Nephron progenitor cell (in vitro differentiated cells): ENCODE measurements around the gene LIF.

ENCODE experiments used
- DNase-seq: peaks from one replicate; pipeline ENCODE4 v3.0.0; 2021
- H3K27ac Mint-ChIP-seq: 2 replicates; pipeline ENCODE4 v1.8.0; 2021; ENCODE audit warnings: mild to moderate bottlenecking, moderate library complexity, mixed read lengths
- H3K27me3 Mint-ChIP-seq: 2 replicates; pipeline ENCODE4 v1.8.0; 2021; ENCODE audit warnings: mild to moderate bottlenecking, low read depth, mixed read lengths; ENCODE audit not compliant: poor library complexity
- H3K36me3 Mint-ChIP-seq: 2 replicates; pipeline ENCODE4 v1.8.0; 2021; ENCODE audit warnings: low read depth, mixed read lengths
- H3K4me1 Mint-ChIP-seq: 2 replicates; pipeline ENCODE4 v1.8.0; 2021; ENCODE audit warnings: mixed read lengths
- H3K4me3 Mint-ChIP-seq: 2 replicates; pipeline ENCODE4 v1.8.0; 2021; ENCODE audit warnings: mild to moderate bottlenecking, moderate library complexity, mixed read lengths
- H3K9me3 Mint-ChIP-seq: 2 replicates; pipeline ENCODE4 v1.8.0; 2021; ENCODE audit warnings: mild to moderate bottlenecking, moderate library complexity, mixed read lengths
- TF ChIP-seq, protein P1 (sequence below): fragments of 200-600 bp; sonication (generic); IDR thresholded peaks from 2 replicates; pipeline ENCODE4 v1.5.0; 2021; ENCODE audit warnings: antibody characterized with exemption

LIF gene

DNA sequence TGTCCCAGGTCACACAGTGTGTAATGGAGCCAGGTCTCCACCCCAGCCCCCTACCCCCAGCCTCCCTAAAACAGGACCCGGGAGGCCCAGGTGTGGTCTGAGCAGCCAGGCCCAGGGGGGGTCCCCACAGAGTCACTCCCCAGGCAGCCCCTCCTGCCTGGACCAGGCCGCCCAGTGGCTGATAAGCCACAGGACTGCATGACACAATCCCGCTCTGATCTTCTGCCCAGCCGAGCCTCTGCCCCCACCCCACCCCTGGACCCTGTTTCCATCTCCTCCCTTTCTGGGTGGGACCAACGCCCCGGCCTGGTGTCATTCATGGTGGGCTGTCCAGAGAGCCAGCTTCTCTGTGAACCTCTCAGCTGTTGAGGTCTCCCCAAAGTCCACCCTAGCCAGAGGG lies 7.8 kb upstream of the LIF start:
- no peaks in the 10 kb centered on the region for H3K9me3 Mint-ChIP-seq
- no peaks in the 10 kb centered on the region for H3K36me3 Mint-ChIP-seq
- peaks cover 57% of the 10 kb centered on the region for H3K4me1 Mint-ChIP-seq
- peaks cover 10% of the 10 kb centered on the region for H3K27me3 Mint-ChIP-seq
- no peak overlapping the region for H3K4me3 Mint-ChIP-seq
- H3K27ac Mint-ChIP-seq = no peak overlapping the region
- TF ChIP-seq, protein P1, sequence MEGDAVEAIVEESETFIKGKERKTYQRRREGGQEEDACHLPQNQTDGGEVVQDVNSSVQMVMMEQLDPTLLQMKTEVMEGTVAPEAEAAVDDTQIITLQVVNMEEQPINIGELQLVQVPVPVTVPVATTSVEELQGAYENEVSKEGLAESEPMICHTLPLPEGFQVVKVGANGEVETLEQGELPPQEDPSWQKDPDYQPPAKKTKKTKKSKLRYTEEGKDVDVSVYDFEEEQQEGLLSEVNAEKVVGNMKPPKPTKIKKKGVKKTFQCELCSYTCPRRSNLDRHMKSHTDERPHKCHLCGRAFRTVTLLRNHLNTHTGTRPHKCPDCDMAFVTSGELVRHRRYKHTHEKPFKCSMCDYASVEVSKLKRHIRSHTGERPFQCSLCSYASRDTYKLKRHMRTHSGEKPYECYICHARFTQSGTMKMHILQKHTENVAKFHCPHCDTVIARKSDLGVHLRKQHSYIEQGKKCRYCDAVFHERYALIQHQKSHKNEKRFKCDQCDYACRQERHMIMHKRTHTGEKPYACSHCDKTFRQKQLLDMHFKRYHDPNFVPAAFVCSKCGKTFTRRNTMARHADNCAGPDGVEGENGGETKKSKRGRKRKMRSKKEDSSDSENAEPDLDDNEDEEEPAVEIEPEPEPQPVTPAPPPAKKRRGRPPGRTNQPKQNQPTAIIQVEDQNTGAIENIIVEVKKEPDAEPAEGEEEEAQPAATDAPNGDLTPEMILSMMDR = no peak
- DNase-seq = no peak

GRCh38 chr22:30253205-30253852 lies 6.8 kb upstream of the LIF start:
- Mint-ChIP-seq H3K4me1 (peaks cover 65% of the 10 kb centered on the region), H3K36me3 (no peaks in the 10 kb centered on the region), H3K9me3 (no peaks in the 10 kb centered on the region), H3K27me3 (peaks cover 14% of the 10 kb centered on the region), H3K4me3 (no peak overlapping the region), H3K27ac (no peak overlapping the region)
- DNase-seq = no peak
- TF ChIP-seq, protein P1 = no peak

DNA sequence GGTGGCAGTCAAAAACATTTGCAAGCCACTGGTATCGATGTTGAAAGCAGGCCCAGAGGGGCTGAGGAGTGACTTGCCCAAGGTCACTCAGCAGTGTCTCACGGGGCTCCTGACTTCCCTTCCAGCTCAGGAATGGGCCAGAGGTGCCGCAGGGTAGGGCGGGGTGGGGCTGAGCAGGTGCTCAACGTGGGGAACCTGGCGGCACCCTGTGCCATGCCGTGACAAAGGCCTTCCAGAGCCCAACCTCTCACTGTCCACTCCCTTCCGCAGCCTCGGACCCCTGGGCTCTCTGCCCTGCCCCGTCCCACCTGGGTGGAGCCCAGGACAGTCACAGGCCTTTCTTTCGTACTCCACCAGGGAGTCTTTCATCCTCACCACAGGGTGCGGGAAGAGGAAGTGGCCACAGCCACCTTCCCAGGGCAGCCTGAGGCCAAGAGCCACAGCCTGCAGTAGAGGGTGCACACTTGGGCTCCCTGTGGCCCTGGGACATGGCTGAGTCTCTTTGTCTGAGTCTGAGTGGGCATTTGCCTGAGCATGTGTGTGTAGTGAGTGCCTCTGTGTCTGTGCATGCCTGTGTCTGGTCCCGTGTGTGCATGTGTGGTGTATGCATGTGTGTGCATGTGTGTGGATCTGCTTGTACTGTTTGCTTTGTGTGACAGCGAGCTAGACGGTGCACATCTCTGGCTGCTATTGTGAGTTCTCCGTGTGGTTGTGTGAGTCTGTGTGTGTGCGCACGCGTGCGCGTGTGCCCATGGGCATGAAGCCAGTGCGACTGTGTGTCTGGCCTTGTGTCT lies 6.0 kb upstream of the LIF start:
- H3K27ac Mint-ChIP-seq = no peak overlapping the region
- H3K27me3 Mint-ChIP-seq = peaks cover 14% of the 10 kb centered on the region
- peak overlapping the region; percentile 2 for H3K4me3 Mint-ChIP-seq
- H3K4me1 Mint-ChIP-seq = peaks cover 67% of the 10 kb centered on the region
- H3K36me3 Mint-ChIP-seq = no peaks in the 10 kb centered on the region
- no peaks in the 10 kb centered on the region for H3K9me3 Mint-ChIP-seq
- DNase-seq = no peak
- TF ChIP-seq, protein P1 = no peak

- Mint-ChIP-seq H3K9me3 (no peaks in the 10 kb centered on the region), H3K27ac (no peak overlapping the region), H3K27me3 (peaks cover 19% of the 10 kb centered on the region), H3K4me3 (no peak overlapping the region), H3K36me3 (no peaks in the 10 kb centered on the region), H3K4me1 (peaks cover 71% of the 10 kb centered on the region)
- no peak for DNase-seq
- TF ChIP-seq, protein P1 = no peak
These were observed 5.2 kb upstream of the LIF start for GRCh38 chr22:30251711-30252110.

- Mint-ChIP-seq H3K27me3 (peaks cover 29% of the 10 kb centered on the region), H3K27ac (no peak overlapping the region), H3K9me3 (no peaks in the 10 kb centered on the region), H3K4me3 (no peak overlapping the region), H3K4me1 (peaks cover 72% of the 10 kb centered on the region), H3K36me3 (no peaks in the 10 kb centered on the region)
- DNase-seq = no peak
- TF ChIP-seq, protein P1 = no peak
These were observed 4.2 kb upstream of the LIF start for GRCh38 chr22:30250661-30251267.
